ENCODE results near the gene DYNC1H1.
"Not testable (repeated sequence)": the region's sequence is repeated elsewhere in the genome, so short reads cannot be mapped to it uniquely, and the experiment has no call there.

DNA sequence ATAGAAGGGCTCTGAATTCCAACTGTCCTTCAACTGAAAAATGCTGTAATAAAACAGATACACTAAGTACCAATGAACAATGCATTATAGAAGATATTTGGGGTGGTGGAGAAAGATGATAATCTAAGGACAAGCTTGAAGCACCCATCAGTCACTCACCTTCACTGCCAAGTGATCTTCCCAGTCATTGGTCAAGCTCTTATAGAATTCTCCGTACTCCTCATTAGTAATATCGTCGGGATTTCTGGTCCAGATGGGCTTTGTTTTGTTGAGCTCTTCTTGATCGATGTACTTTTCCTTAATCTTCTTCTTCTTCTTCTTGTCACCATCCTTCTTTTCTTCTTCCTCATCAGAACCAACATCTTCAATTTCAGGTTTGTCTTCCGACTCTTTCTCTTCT, 120.1 kb downstream of the DYNC1H1 start:
- not testable (repeated sequence) for TF ChIP-seq EZH2phosphoT487 (IDR thresholded peaks at IDR 0.05; ENCODE audit: borderline replicate concordance); POLR2AphosphoS5 (IDR thresholded peaks at IDR 0.05; ENCODE audit: low read depth, low read length); FOSL1 (IDR thresholded peaks at IDR 0.05; ENCODE audit: low read depth); YY1 (IDR thresholded peaks at IDR 0.05; ENCODE audit: extremely low read depth, insufficient replicate concordance, low read depth, low read length); SP1 (IDR thresholded peaks at IDR 0.05; ENCODE audit: low read depth); POLR2A (IDR thresholded peaks at IDR 0.05; ENCODE audit: borderline replicate concordance, extremely low read depth, insufficient read depth, insufficient read length); EZH2 (IDR thresholded peaks at IDR 0.05); JUND (IDR thresholded peaks at IDR 0.05); SRF (IDR thresholded peaks at IDR 0.05; ENCODE audit: low read depth)
- TF ChIP-seq, protein P1, sequence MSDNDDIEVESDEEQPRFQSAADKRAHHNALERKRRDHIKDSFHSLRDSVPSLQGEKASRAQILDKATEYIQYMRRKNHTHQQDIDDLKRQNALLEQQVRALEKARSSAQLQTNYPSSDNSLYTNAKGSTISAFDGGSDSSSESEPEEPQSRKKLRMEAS (IDR thresholded peaks at IDR 0.05), result not testable (repeated sequence)
- TF ChIP-seq, protein P2, sequence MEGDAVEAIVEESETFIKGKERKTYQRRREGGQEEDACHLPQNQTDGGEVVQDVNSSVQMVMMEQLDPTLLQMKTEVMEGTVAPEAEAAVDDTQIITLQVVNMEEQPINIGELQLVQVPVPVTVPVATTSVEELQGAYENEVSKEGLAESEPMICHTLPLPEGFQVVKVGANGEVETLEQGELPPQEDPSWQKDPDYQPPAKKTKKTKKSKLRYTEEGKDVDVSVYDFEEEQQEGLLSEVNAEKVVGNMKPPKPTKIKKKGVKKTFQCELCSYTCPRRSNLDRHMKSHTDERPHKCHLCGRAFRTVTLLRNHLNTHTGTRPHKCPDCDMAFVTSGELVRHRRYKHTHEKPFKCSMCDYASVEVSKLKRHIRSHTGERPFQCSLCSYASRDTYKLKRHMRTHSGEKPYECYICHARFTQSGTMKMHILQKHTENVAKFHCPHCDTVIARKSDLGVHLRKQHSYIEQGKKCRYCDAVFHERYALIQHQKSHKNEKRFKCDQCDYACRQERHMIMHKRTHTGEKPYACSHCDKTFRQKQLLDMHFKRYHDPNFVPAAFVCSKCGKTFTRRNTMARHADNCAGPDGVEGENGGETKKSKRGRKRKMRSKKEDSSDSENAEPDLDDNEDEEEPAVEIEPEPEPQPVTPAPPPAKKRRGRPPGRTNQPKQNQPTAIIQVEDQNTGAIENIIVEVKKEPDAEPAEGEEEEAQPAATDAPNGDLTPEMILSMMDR (IDR thresholded peaks at IDR 0.05 in 2 of 3, conservative IDR thresholded peaks at IDR 0.05 in 1 of 3; ENCODE audit: borderline replicate concordance in 1 of 3, insufficient read depth in 1 of 3, low read depth in 2 of 3, low read length in 2 of 3), result not testable (repeated sequence)

All from HCT116 (cell line).